ENCODE measurements around the gene STRIP2.

The STRIP2 gene

DNA sequence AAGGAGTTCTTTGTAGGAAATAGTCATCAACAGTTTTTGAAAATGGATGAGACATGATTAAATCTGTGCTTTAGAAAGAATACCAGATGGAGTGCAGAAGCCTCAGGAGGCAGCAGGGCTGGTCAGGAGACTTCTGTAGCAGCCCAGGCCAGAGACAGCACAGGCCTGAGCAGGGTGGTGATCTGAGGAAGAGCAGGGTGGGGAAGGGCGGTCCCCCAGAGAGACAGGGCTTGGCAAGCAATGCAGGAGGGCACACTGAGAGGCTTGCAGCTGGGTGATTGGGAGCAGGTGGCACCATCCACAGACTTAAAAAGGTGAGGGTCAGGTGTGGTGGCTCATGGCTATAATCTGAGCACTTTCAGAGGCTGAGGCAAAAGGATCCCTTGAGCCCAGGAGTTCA is 63.8 kb downstream of the STRIP2 start:
- TF ChIP-seq, protein P1, sequence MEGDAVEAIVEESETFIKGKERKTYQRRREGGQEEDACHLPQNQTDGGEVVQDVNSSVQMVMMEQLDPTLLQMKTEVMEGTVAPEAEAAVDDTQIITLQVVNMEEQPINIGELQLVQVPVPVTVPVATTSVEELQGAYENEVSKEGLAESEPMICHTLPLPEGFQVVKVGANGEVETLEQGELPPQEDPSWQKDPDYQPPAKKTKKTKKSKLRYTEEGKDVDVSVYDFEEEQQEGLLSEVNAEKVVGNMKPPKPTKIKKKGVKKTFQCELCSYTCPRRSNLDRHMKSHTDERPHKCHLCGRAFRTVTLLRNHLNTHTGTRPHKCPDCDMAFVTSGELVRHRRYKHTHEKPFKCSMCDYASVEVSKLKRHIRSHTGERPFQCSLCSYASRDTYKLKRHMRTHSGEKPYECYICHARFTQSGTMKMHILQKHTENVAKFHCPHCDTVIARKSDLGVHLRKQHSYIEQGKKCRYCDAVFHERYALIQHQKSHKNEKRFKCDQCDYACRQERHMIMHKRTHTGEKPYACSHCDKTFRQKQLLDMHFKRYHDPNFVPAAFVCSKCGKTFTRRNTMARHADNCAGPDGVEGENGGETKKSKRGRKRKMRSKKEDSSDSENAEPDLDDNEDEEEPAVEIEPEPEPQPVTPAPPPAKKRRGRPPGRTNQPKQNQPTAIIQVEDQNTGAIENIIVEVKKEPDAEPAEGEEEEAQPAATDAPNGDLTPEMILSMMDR (IDR thresholded peaks at IDR 0.05; ENCODE audit: extremely low read depth, missing control alignments) = no peak
- DNase-seq (ENCODE audit: low spot score) = no peak

DNA sequence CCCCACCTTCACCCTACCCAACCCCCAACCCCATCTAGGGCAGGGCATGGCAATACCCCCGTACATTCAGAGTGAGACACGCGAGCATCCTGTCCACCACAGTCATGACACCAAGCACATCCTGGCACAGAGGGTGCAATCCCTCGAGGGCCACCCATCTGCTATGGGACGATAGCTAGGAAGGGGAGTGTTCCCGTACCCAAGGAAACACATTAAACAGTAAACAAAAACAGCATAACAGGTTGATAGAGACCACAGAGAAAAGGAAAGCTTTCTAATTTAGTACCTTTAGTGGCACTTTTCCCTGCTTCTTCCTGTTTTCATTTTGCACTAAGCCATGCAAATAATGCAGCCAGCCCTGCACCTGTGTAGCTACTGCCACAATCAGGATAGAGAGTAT is 65.8 kb downstream of the STRIP2 start:
- TF ChIP-seq, protein P1 (IDR thresholded peaks at IDR 0.05; ENCODE audit: extremely low read depth, missing control alignments) = no peak
- peak; percentile 24 for DNase-seq (ENCODE audit: low spot score)

DNA sequence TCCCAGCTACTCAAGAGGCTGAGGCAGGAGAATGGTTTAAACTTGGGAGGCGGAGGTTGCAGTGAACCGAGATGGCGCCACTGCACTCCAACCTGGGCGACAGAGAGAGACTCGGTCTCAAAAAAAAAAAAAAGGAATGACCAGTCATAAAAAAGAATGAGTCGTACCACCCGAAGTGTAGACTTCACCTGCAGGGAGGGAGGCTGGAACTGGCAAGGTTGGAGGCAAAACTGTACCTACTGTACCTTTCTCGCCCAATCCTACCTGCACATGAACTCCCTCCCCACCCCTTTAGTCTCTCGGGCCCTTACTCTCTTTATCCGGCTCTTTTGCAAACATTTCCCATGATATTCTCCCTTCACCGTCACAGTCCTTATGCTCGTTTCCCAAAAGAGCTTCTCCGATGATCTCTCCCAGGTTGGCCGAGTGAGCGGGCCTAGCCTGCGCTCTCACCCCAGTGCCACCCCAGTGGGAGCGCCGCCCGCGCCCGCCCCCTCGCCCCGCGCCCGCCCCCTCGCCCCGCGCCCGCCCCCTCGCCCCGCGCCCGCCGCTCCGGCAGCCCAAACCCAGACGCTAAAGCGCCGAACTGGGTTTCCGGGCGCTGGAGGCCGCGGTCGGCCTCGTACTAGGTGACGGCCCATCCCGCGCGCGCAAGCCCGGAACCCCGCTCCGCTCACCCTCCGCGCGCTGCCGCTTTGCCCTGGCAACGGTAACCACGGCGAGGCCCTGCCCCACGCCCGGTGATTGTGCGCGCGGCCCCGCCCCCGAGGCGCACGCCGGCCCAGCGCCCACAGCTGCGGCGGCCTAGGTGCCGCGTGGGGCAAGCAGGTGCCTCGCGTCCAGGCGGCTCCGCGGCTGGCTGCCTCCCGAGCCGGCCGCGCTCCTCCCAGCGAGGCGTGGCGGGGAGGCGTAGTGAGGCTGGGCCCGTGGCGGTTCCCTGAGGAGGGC is 67.8 kb downstream of the STRIP2 start, which contains the start of gene SMKR1:
Gene SMKR1, plus strand, starts transcription at position 772 of the 948 bp plus-strand sequence. CDS start 294 bp downstream, outside the sequence.
- peak; percentile 96 for DNase-seq (ENCODE audit: low spot score)
- TF ChIP-seq, protein P1 (IDR thresholded peaks at IDR 0.05; ENCODE audit: extremely low read depth, missing control alignments) = no peak

DNA sequence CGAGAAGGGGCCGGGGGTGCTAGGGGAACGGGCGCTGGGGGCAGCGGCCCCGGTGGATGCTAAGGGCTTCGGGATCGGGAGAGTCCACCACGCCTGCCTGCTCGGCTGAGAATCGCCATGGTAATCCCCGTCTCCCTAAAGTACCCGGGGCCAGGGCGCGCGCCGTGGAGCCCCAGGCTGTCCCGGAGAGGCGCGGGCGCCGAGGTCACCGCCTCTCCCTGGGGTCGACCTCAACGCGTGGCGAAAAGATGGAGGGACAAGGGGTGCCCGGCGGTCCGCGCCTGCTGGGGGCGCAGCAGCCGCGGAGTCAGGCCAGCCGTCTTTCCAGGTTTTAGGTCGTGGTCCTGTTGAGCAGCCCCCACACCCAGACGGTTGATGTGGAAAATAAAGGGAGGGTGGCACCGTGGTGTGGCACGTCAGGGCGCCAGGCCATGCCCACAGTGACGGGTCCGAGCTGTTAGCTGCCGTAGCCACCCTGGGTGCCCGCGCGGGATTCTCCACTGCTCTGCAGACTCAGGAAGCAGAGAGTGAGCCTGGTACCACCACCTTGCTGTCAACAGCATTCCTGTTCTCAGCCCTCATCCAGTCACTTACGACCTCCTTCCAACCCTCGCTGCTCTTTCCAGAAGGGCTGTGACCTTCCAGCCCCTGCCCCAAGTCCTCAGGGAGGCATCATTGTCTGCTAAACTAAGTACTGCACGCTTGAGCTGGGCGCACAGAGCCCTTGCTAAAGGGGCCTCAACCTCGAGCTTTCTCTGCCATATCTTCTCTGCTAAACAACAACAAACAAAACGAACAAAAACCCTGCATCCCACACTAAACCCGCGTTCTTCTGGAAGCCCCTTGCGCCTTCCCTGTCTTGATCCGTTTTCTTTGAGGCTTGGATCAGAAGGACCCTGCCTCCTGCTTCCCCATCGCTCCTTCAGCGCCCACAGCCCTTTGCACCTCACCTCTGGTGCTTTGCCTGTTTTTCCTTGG is 68.8 kb downstream of the STRIP2 start:
- peak; percentile 38 for DNase-seq (ENCODE audit: low spot score)
- TF ChIP-seq, protein P1 (IDR thresholded peaks at IDR 0.05; ENCODE audit: extremely low read depth, missing control alignments) = peak; percentile 5

DNA sequence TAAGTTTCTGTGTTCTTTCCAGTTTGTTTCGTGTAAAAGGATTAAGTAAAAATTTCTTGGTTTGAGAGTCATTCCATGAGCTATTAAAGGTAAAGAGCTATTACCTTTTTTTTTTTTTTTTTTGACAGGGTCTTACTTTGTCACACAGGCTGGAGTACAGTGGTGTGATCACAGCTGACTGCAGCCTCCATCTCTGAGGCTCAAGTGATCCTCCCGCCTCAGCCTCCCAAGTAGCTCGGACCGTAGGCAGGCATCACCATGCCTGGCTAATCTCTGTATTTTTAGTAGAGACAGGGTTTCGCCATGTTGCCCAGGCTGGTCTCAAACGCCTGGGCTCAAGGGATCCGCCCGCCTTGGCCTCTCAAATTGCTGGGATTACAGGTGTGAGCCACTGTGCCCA is 69.5 kb downstream of the STRIP2 start:
- no peak for DNase-seq (ENCODE audit: low spot score)
- TF ChIP-seq, protein P1 (IDR thresholded peaks at IDR 0.05; ENCODE audit: extremely low read depth, missing control alignments) = no peak

DNA sequence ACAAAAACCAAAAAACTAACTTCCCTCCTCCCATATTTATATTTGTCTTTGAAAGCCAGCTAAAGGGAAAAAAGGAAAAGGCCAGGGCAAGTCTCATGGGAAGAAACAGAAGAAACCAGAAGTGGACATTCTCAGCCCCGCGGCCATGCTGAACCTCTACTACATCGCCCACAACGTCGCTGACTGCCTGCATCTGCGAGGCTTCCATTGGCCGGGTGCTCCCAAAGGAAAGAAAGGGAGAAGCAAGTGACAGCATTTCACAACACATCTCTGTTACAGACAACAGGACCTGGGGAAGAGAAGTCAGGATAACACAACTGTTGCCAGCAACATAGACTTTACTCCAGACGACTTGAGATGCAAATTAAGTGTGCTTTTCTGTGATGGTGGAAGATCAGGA is 78.0 kb downstream of the STRIP2 start:
- TF ChIP-seq, protein P1 (IDR thresholded peaks at IDR 0.05; ENCODE audit: extremely low read depth, missing control alignments) = no peak
- DNase-seq (ENCODE audit: low spot score) = no peak
